ENCODE measurements around the gene LRRC74A. TPM values are rescaled to one million over a fixed set of nuclear protein-coding genes. Genes with fewer than 3 reads are reported as not detected.

Gene LRRC74A
- total and polyA plus RNA-seq, 2 of the 4 experiments (the other 2 are of a cell fraction), result not detected

- no CpG with 5 or more reads among the region's 13 CpGs for WGBS, 2 experiments (ENCODE audit: extremely low coverage in 2 of 2, insufficient read length in 1 of 2)
- Histone ChIP-seq H4K20me1 (ENCODE audit: insufficient read depth, low read length) (no peaks in the 10 kb centered on the region), H3K4me2 (ENCODE audit: low read depth, low read length) (no peak overlapping the region), H3K23ac (ENCODE audit: low read depth, low read length) (no peak overlapping the region), H3K4ac (ENCODE audit: low read depth, low read length) (no peak overlapping the region), H4K8ac (ENCODE audit: low read depth in 2 of 2, low read length in 2 of 2) (no peak overlapping the region), H3K4me1 (ENCODE audit: control insufficient read depth, insufficient read depth, low read length) (no peaks in the 10 kb centered on the region), H2BK120ac (ENCODE audit: low read depth, low read length) (no peak overlapping the region), H3K4me3 (ENCODE audit: insufficient read depth, low read depth, low read length) (no peak overlapping the region), H4K91ac (ENCODE audit: insufficient read depth, low read depth, low read length) (no peak overlapping the region), H2BK5ac (ENCODE audit: low read depth, low read length, poor library complexity, severe bottlenecking) (no peak overlapping the region), H3K56ac (ENCODE audit: extremely low read depth, insufficient read depth, low read length) (no peak overlapping the region), H2BK20ac (ENCODE audit: low read depth, low read length) (no peak overlapping the region), H3K9ac (ENCODE audit: low read depth, low read length) (no peak overlapping the region), H3K18ac (ENCODE audit: low read depth, low read length) (no peak overlapping the region), H2AFZ (replicated peaks; ENCODE audit: low read length, poor library complexity) (no peak overlapping the region), H3K9me1 (ENCODE audit: insufficient read depth, low read length) (no peaks in the 10 kb centered on the region), H2BK15ac (ENCODE audit: low read depth, low read length) (no peak overlapping the region), H2AK5ac (ENCODE audit: low read depth, low read length) (no peak overlapping the region), H4K5ac (ENCODE audit: low read depth, low read length) (no peak overlapping the region), H3K36me3 (ENCODE audit: control insufficient read depth, insufficient read depth, low read length) (no peaks in the 10 kb centered on the region), H3K9me3 (ENCODE audit: control insufficient read depth, insufficient read depth, low read length) (no peaks in the 10 kb centered on the region), H3K79me1 (ENCODE audit: low read depth in 1 of 2, low read length in 2 of 2) (no peaks in the 10 kb centered on the region), H2AK9ac (replicated peaks; ENCODE audit: low read depth, low read length, poor library complexity) (no peak overlapping the region), H3K27me3 (ENCODE audit: control insufficient read depth, insufficient read depth, low read length) (peaks cover 19% of the 10 kb centered on the region), H3K14ac (replicated peaks; ENCODE audit: low read depth, low read length) (no peak overlapping the region), H3K27ac (ENCODE audit: insufficient read depth, low read length) (no peak overlapping the region)
- BruUV-seq (replicated peaks), result no TSS peak
- ChIA-PET CTCF (no interaction called here), POLR2A (ENCODE audit: unreplicated experiment) (no interaction called here)
- DNase-seq (no peak), ATAC-seq (ENCODE audit: low read depth) (no peak)
- in situ Hi-C loops (cut with MboI; ENCODE audit: low sequenced_read_pairs) (no loop called here), dilution Hi-C loops (cut with HindIII; ENCODE audit: low sequenced_read_pairs, unreplicated experiment) (no loop called here), intact Hi-C loops (cut with micrococcal nuclease) (no loop called here)
- TF ChIP-seq, protein P1, sequence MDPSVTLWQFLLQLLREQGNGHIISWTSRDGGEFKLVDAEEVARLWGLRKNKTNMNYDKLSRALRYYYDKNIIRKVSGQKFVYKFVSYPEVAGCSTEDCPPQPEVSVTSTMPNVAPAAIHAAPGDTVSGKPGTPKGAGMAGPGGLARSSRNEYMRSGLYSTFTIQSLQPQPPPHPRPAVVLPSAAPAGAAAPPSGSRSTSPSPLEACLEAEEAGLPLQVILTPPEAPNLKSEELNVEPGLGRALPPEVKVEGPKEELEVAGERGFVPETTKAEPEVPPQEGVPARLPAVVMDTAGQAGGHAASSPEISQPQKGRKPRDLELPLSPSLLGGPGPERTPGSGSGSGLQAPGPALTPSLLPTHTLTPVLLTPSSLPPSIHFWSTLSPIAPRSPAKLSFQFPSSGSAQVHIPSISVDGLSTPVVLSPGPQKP (IDR thresholded peaks at IDR 0.05; ENCODE audit: borderline replicate concordance, low read depth, low read length), result no peak
- TF ChIP-seq BHLHE40 (IDR thresholded peaks at IDR 0.05; ENCODE audit: low read depth, low read length) (no peak), MXI1 (IDR thresholded peaks at IDR 0.05; ENCODE audit: borderline replicate concordance, low read depth, low read length) (no peak), RFX5 (IDR thresholded peaks at IDR 0.05; ENCODE audit: low read depth, low read length) (no peak), CHD1 (IDR thresholded peaks at IDR 0.05; ENCODE audit: low read depth, low read length) (no peak), SMC3 (IDR thresholded peaks at IDR 0.05; ENCODE audit: low read depth, low read length) (no peak), CEBPB (IDR thresholded peaks at IDR 0.05; ENCODE audit: low read depth, low read length) (no peak), NFE2L2 (IDR thresholded peaks at IDR 0.05; ENCODE audit: low read depth, low read length) (no peak)
- TF ChIP-seq, protein P2, sequence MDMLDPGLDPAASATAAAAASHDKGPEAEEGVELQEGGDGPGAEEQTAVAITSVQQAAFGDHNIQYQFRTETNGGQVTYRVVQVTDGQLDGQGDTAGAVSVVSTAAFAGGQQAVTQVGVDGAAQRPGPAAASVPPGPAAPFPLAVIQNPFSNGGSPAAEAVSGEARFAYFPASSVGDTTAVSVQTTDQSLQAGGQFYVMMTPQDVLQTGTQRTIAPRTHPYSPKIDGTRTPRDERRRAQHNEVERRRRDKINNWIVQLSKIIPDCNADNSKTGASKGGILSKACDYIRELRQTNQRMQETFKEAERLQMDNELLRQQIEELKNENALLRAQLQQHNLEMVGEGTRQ (IDR thresholded peaks at IDR 0.05; ENCODE audit: low read depth, low read length), result no peak
These were observed 9.9 kb downstream of the LRRC74A start for GRCh38 chr14:76836029-76836630.

Data from IMR-90 (cell line).